ENCODE measurements around the gene SMIM45.

Gene SMIM45

GRCh38 chr22:41949297-41949965 is 2.5 kb upstream of the SMIM45 start:
- DNase-seq (ENCODE audit: unreplicated experiment), result no peak
- no peak overlapping the region for H3K4me3 Mint-ChIP-seq (ENCODE audit: unreplicated experiment)
- H3K4me1 Mint-ChIP-seq (ENCODE audit: insufficient read depth, unreplicated experiment), result peaks cover 6% of the 10 kb centered on the region
- CTCF ChIA-PET, result interaction anchor here (0.7 to 3.4 kb wide), 2 partner anchors 9 to 479 kb away, joined by 3 to 11 read pairs; no protein-coding TSS in a partner anchor
- no peaks in the 10 kb centered on the region for H3K9me3 Mint-ChIP-seq (ENCODE audit: unreplicated experiment)
- POLR2A ChIA-PET, result interaction anchor here (0.8 kb wide), 1 partner anchor 140 kb away, joined by 3 read pairs; no protein-coding TSS in a partner anchor
- intact Hi-C loops (cut with micrococcal nuclease), result loop anchor here (10.0 kb wide), 1 partner anchor 405 kb away; the partner anchor contains the start of gene POLR3H
- H3K36me3 Mint-ChIP-seq (ENCODE audit: insufficient read depth, unreplicated experiment), result peaks cover 7% of the 10 kb centered on the region
- H3K27me3 Mint-ChIP-seq (ENCODE audit: insufficient read depth, unreplicated experiment), result no peaks in the 10 kb centered on the region
- BruUV-seq (replicated peaks), result no TSS peak
- TF ChIP-seq CTCF (IDR thresholded peaks at IDR 0.05; ENCODE audit: unreplicated experiment), result no peak
- H3K27ac Mint-ChIP-seq (ENCODE audit: low read depth, unreplicated experiment), result no peak overlapping the region

DNA sequence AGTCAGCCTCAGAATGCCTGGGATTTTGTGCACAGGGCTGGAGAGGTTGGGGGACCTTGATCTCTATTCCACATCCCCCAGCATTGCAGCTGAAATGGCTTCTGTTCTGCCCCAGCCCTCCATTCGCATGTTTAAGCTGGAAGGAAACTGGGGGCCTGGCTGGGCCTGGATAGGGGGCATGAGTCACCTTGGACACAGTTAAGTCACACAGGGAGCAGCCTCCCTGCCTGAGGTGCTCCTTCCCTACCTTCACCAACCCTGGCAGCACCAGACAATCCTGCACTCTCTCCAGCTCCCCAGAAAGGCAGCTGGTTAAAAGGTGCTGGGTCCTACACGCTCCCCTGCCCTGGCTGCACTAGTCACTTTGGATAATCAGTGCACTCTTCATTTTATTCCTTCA is 763 bp downstream of the SMIM45 start:
- intact Hi-C loops (cut with micrococcal nuclease), result no loop called here
- H3K27me3 Mint-ChIP-seq (ENCODE audit: insufficient read depth, unreplicated experiment), result no peaks in the 10 kb centered on the region
- BruUV-seq (replicated peaks), result no TSS peak
- H3K4me1 Mint-ChIP-seq (ENCODE audit: insufficient read depth, unreplicated experiment), result no peaks in the 10 kb centered on the region
- no peaks in the 10 kb centered on the region for H3K9me3 Mint-ChIP-seq (ENCODE audit: unreplicated experiment)
- CTCF ChIA-PET, result no interaction called here
- DNase-seq (ENCODE audit: unreplicated experiment), result no peak
- POLR2A ChIA-PET, result interaction anchor here (0.6 kb wide), 1 partner anchor 264 kb away, joined by 4 read pairs; the partner anchor contains the start of gene SNU13
- H3K4me3 Mint-ChIP-seq (ENCODE audit: unreplicated experiment), result no peak overlapping the region
- no peak overlapping the region for H3K27ac Mint-ChIP-seq (ENCODE audit: low read depth, unreplicated experiment)
- TF ChIP-seq CTCF (IDR thresholded peaks at IDR 0.05; ENCODE audit: unreplicated experiment), result no peak
- H3K36me3 Mint-ChIP-seq (ENCODE audit: insufficient read depth, unreplicated experiment), result peaks cover 4% of the 10 kb centered on the region

- TF ChIP-seq CTCF (IDR thresholded peaks at IDR 0.05; ENCODE audit: unreplicated experiment), result no peak
- DNase-seq (ENCODE audit: unreplicated experiment), result no peak
- intact Hi-C loops (cut with micrococcal nuclease), result no loop called here
- Mint-ChIP-seq H3K4me3 (ENCODE audit: unreplicated experiment) (no peak overlapping the region), H3K9me3 (ENCODE audit: unreplicated experiment) (no peaks in the 10 kb centered on the region), H3K27ac (ENCODE audit: low read depth, unreplicated experiment) (no peak overlapping the region), H3K4me1 (ENCODE audit: insufficient read depth, unreplicated experiment) (peaks cover 6% of the 10 kb centered on the region), H3K36me3 (ENCODE audit: insufficient read depth, unreplicated experiment) (peaks cover 4% of the 10 kb centered on the region), H3K27me3 (ENCODE audit: insufficient read depth, unreplicated experiment) (no peaks in the 10 kb centered on the region)
- no TSS peak for BruUV-seq (replicated peaks)
- ChIA-PET CTCF (interaction anchor here (0.6 to 0.7 kb wide), 2 partner anchors 102 to 159 kb away, joined by 3 read pairs; no protein-coding TSS in a partner anchor), POLR2A (no interaction called here)
These were observed 6.1 kb downstream of the SMIM45 start for GRCh38 chr22:41957941-41958556.

DNA sequence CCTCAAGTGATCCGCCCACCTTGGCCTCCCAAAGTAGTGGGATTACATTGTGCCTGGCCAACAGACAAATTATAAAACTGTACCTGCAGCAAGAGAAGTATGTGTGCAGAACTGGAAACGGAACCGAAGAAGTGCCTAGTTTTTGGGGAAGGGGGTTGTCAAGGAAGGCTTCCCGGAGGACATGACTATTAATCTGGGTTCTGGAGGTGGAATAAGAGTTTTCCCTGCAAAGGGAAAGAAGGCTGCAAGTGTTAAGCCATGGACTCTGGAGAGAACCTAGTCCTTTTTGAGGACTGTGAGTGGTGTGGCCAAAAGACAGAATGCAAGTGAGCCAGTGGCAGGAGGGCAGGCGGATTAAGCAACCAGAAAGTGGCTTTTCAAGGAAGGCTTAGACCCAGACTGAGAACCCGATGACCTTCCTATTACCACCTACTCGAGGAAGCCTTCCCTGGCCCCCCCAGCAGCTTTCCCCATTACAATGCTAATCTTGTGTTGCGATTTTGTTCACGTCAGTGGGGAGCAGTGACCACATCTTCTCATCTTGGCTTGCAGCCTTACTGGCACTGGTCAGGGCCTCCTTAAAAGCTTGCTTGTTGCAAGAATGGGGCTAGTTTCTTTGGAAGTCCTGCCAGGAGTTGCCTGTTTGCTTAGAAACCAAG is 11.6 kb downstream of the SMIM45 start:
- Mint-ChIP-seq H3K4me3 (ENCODE audit: unreplicated experiment) (no peak overlapping the region), H3K4me1 (ENCODE audit: insufficient read depth, unreplicated experiment) (peaks cover 12% of the 10 kb centered on the region), H3K9me3 (ENCODE audit: unreplicated experiment) (no peaks in the 10 kb centered on the region), H3K27ac (ENCODE audit: low read depth, unreplicated experiment) (no peak overlapping the region), H3K27me3 (ENCODE audit: insufficient read depth, unreplicated experiment) (no peaks in the 10 kb centered on the region), H3K36me3 (ENCODE audit: insufficient read depth, unreplicated experiment) (no peaks in the 10 kb centered on the region)
- ChIA-PET POLR2A (no interaction called here), CTCF (interaction anchor here (1.4 kb wide), 1 partner anchor 266 kb away, joined by 3 read pairs; no protein-coding TSS in a partner anchor)
- no peak for DNase-seq (ENCODE audit: unreplicated experiment)
- TF ChIP-seq CTCF (IDR thresholded peaks at IDR 0.05; ENCODE audit: unreplicated experiment), result no peak
- BruUV-seq (replicated peaks), result no TSS peak
- intact Hi-C loops (cut with micrococcal nuclease), result loop anchor here (10.0 kb wide), 1 partner anchor 511 kb away; no protein-coding TSS in a partner anchor
